ENCODE data around the gene RASGRP1. TPM values are rescaled to one million over a fixed set of nuclear protein-coding genes. Genes with fewer than 3 reads are reported as not detected.

Gene RASGRP1
- total RNA-seq, 1 donor = 0.36 TPM

GRCh38 chr15:38611228-38611627 is 46.6 kb upstream of the RASGRP1 start:
- Histone ChIP-seq H3K4me1 (ENCODE audit: insufficient read depth, low read length) (no peaks in the 10 kb centered on the region), H3K27me3 (ENCODE audit: insufficient read depth, low read length) (peaks cover 46% of the 10 kb centered on the region), H3K9me3 (ENCODE audit: low read depth, low read length) (no peaks in the 10 kb centered on the region)

DNA sequence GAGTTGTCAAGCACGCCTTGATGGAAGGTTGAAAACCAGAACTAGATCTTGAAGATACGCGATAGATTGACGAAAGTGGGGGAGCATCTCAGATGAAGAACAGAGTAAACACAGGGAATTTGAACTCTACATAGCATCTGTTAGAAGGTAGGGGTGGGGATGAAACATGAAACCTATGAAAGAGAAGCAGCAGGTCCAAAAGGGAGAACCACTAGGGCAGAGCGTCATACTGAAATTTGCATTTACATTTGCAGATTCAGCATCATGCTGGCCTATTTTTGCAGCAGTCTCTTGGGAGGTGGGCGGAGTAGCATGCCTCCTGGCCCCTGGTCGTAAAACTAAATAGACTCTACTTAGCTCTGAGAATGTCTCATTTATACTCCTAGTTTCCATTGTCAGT is 46.1 kb upstream of the RASGRP1 start:
- peaks cover 51% of the 10 kb centered on the region for H3K27me3 ChIP-seq (ENCODE audit: insufficient read depth, low read length)
- H3K4me3 ChIP-seq (ENCODE audit: insufficient read depth, low read length) = no peak overlapping the region
- TF ChIP-seq CTCF (IDR thresholded peaks at IDR 0.05; ENCODE audit: extremely low read depth, low read depth, low read length) = no peak
- no peak overlapping the region for H2AFZ ChIP-seq (ENCODE audit: low read length)
- H3K36me3 ChIP-seq (ENCODE audit: insufficient read depth, low read length) = no peaks in the 10 kb centered on the region
- no peak for DNase-seq (ENCODE audit: insufficient read length, low spot score, missing footprints)
- H3K9me3 ChIP-seq (ENCODE audit: low read depth, low read length) = no peaks in the 10 kb centered on the region
- H3K79me2 ChIP-seq (ENCODE audit: insufficient read depth, low read length) = no peaks in the 10 kb centered on the region
- H4K20me1 ChIP-seq (ENCODE audit: insufficient read depth, low read length) = no peaks in the 10 kb centered on the region
- no peak overlapping the region for H3K4me2 ChIP-seq (ENCODE audit: insufficient read depth, low read length)
- H3K4me1 ChIP-seq (ENCODE audit: insufficient read depth, low read length) = no peaks in the 10 kb centered on the region
- no peak overlapping the region for H3K27ac ChIP-seq (ENCODE audit: low read depth, low read length)

More at GRCh38 chr15:38611228-38611627, 46.6 kb upstream of the RASGRP1 start:
- no peak for DNase-seq (ENCODE audit: insufficient read length, low spot score, missing footprints)
- Histone ChIP-seq H3K27ac (ENCODE audit: low read depth, low read length) (no peak overlapping the region), H2AFZ (ENCODE audit: low read length) (no peak overlapping the region), H3K4me3 (ENCODE audit: insufficient read depth, low read length) (no peak overlapping the region), H3K36me3 (ENCODE audit: insufficient read depth, low read length) (no peaks in the 10 kb centered on the region), H3K4me2 (ENCODE audit: insufficient read depth, low read length) (no peak overlapping the region), H4K20me1 (ENCODE audit: insufficient read depth, low read length) (no peaks in the 10 kb centered on the region), H3K79me2 (ENCODE audit: insufficient read depth, low read length) (no peaks in the 10 kb centered on the region)
- TF ChIP-seq CTCF (IDR thresholded peaks at IDR 0.05; ENCODE audit: extremely low read depth, low read depth, low read length) = no peak

- H3K9me3 ChIP-seq (ENCODE audit: low read depth, low read length) = no peaks in the 10 kb centered on the region
- H4K20me1 ChIP-seq (ENCODE audit: insufficient read depth, low read length) = no peaks in the 10 kb centered on the region
- no peak overlapping the region for H3K4me2 ChIP-seq (ENCODE audit: insufficient read depth, low read length)
- peaks cover 49% of the 10 kb centered on the region for H3K27me3 ChIP-seq (ENCODE audit: insufficient read depth, low read length)
- H2AFZ ChIP-seq (ENCODE audit: low read length) = no peak overlapping the region
- DNase-seq (ENCODE audit: insufficient read length, low spot score, missing footprints) = no peak
- no peaks in the 10 kb centered on the region for H3K36me3 ChIP-seq (ENCODE audit: insufficient read depth, low read length)
- H3K4me3 ChIP-seq (ENCODE audit: insufficient read depth, low read length) = no peak overlapping the region
- H3K27ac ChIP-seq (ENCODE audit: low read depth, low read length) = no peak overlapping the region
- H3K4me1 ChIP-seq (ENCODE audit: insufficient read depth, low read length) = no peaks in the 10 kb centered on the region
- H3K79me2 ChIP-seq (ENCODE audit: insufficient read depth, low read length) = no peaks in the 10 kb centered on the region
- no peak for TF ChIP-seq CTCF (IDR thresholded peaks at IDR 0.05; ENCODE audit: extremely low read depth, low read depth, low read length)
These were observed 44.6 kb upstream of the RASGRP1 start for GRCh38 chr15:38609097-38609738.

DNA sequence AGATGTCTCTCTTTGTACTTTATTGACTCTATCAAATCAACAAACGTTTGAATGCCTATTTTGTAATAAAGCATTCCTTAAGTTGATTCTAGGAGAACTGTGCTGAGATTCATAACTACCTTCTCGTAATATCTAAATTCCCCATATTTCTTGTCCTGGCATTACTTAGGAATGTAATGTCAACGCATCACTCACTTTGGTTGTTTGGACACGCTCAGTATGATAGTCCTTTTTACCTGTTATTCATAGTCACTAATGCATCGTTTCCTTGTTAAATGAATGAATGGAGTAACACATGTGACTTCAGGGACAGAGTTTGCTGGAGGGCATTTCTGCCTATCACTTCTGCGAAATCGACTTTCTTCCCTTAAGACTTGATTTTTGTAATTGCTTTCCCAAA is 44.1 kb upstream of the RASGRP1 start:
- Histone ChIP-seq H2AFZ (ENCODE audit: low read length) (no peak overlapping the region), H3K4me2 (ENCODE audit: insufficient read depth, low read length) (no peak overlapping the region), H4K20me1 (ENCODE audit: insufficient read depth, low read length) (no peaks in the 10 kb centered on the region), H3K27ac (ENCODE audit: low read depth, low read length) (no peak overlapping the region), H3K9me3 (ENCODE audit: low read depth, low read length) (no peaks in the 10 kb centered on the region), H3K4me1 (ENCODE audit: insufficient read depth, low read length) (no peaks in the 10 kb centered on the region), H3K4me3 (ENCODE audit: insufficient read depth, low read length) (no peak overlapping the region), H3K27me3 (ENCODE audit: insufficient read depth, low read length) (peaks cover 54% of the 10 kb centered on the region), H3K36me3 (ENCODE audit: insufficient read depth, low read length) (no peaks in the 10 kb centered on the region), H3K79me2 (ENCODE audit: insufficient read depth, low read length) (no peaks in the 10 kb centered on the region)
- DNase-seq (ENCODE audit: insufficient read length, low spot score, missing footprints) = no peak
- TF ChIP-seq CTCF (IDR thresholded peaks at IDR 0.05; ENCODE audit: extremely low read depth, low read depth, low read length) = no peak
